A549 (cell line): ENCODE results near the gene ARHGEF7. TPM values are rescaled to one million over a fixed set of nuclear protein-coding genes. Genes with fewer than 3 reads are reported as not detected.

Experiments
- ATAC-seq, 2 experiments: fragments of 200-7000 bp in 1 of 2; fragments of >200 bp in 1 of 2; cut with Nextera tagmentation in 1 of 2; cut with Tn5 transposase in 1 of 2; 3 replicates each; pipeline versions ENCODE4 v1.8.0 to v1.9.1; 2018 to 2020; ENCODE audit warnings: mild to moderate bottlenecking in 1 of 2, moderate library complexity in 1 of 2
- CTCF ChIA-PET: fragments of 300-600 bp; sonication (Branson Sonifier 250); formaldehyde crosslinking; extraction: SDS; loops from one replicate; lab custom pipeline; 2021; ENCODE audit warnings: antibody characterized with exemption, inconsistent platforms; lab: Yijun Ruan, JAX
- POLR2A ChIA-PET: fragments of 350-600 bp; formaldehyde crosslinking; extraction: SDS; loops from one replicate; lab custom pipeline; 2021; ENCODE audit warnings: antibody characterized with exemption, inconsistent platforms; lab: Yijun Ruan, JAX
- DNase-seq, 2 experiments: peaks; one replicate each; pipeline versions ENCODE4 v3.0.0 to v3.0.0-alpha.2; 2011 to 2016; ENCODE audit warnings: low read depth in 1 of 2, low spot score in 1 of 2
- FAIRE-seq: peaks from 2 replicates; lab custom pipeline; 2011; peaks lifted over from hg19 to GRCh38; lab: Jason Lieb, UNC
- H3K27ac ChIP-seq, 2 experiments: fragments of >200 bp; sonication (Bioruptor Twin); formaldehyde crosslinking; 3 replicates each; pipeline ENCODE4 v1.5.1; 2016 to 2017
- H3K4me1 ChIP-seq: fragments of >200 bp; sonication (Bioruptor Twin); formaldehyde crosslinking; 3 replicates; pipeline ENCODE4 v1.6.1; 2016
- H3K4me2 ChIP-seq: fragments of >200 bp; sonication (Bioruptor Twin); formaldehyde crosslinking; 3 replicates; pipeline ENCODE4 v1.6.1; 2016
- H3K4me3 ChIP-seq: fragments of >200 bp; sonication (Bioruptor Twin); formaldehyde crosslinking; 3 replicates; pipeline ENCODE4 v1.5.1; 2016
- H3K9me3 ChIP-seq: fragments of >200 bp; sonication (Bioruptor Twin); formaldehyde crosslinking; 3 replicates; pipeline ENCODE4 v1.6.1; 2016
- CHD4 ChIP-seq: fragments of 200-600 bp; sonication (generic); IDR thresholded peaks from 2 replicates; pipeline ENCODE4 v1.6.1; 2016; ENCODE audit warnings: antibody characterized with exemption, mild to moderate bottlenecking, borderline replicate concordance
- HDAC2 ChIP-seq: fragments of 200-600 bp; sonication (generic); IDR thresholded peaks from 2 replicates; pipeline ENCODE4 v1.6.1; 2016
- HOXA7 ChIP-seq: fragments of 250-450 bp; sonication (Bioruptor Pico); IDR thresholded peaks from 2 replicates; pipeline ENCODE4 v1.5.0; 2020; ENCODE audit warnings: mild to moderate bottlenecking, moderate library complexity
- HOXB5 ChIP-seq: fragments of 250-450 bp; sonication (Bioruptor Pico); IDR thresholded peaks from 2 replicates; pipeline ENCODE4 v1.5.0; 2020; ENCODE audit warnings: mild to moderate bottlenecking, moderate library complexity
- JUNB ChIP-seq: fragments of >200 bp; sonication (Bioruptor Twin); formaldehyde crosslinking; IDR thresholded peaks from 2 replicates; pipeline ENCODE4 v1.6.1; 2016
- MAZ ChIP-seq: fragments of 150-350 bp; IDR thresholded peaks from 2 replicates; pipeline ENCODE4 v1.6.1; 2014; ENCODE audit warnings: antibody characterized with exemption, low read depth, low read length, borderline replicate concordance
- MYC ChIP-seq: IDR thresholded peaks from 2 replicates; pipeline ENCODE4 v1.6.1; 2012; ENCODE audit warnings: mild to moderate bottlenecking, inconsistent platforms, low read length, improper control_type of control experiment, borderline replicate concordance
- NR3C1 ChIP-seq: fragments of >200 bp; sonication (Bioruptor Twin); formaldehyde crosslinking; IDR thresholded peaks from 3 replicates; pipeline ENCODE4 v1.6.1; 2017
- PHF8 ChIP-seq: fragments of 200-600 bp; sonication (generic); IDR thresholded peaks from 2 replicates; pipeline ENCODE4 v1.6.1; 2016; ENCODE audit warnings: low read depth, mild to moderate bottlenecking, antibody characterized with exemption, moderate library complexity, borderline replicate concordance
- POLR2AphosphoS2 ChIP-seq: conservative IDR thresholded peaks from 2 replicates; pipeline ENCODE4 v1.6.1; 2012; ENCODE audit warnings: low read length, improper control_type of control experiment, inconsistent platforms
- RARB ChIP-seq: fragments of 250-450 bp; sonication (Bioruptor Pico); IDR thresholded peaks from 2 replicates; pipeline ENCODE4 v1.8.0; 2021; ENCODE audit warnings: mild to moderate bottlenecking, moderate library complexity
- RCOR1 ChIP-seq: fragments of 150-350 bp; IDR thresholded peaks from 2 replicates; pipeline ENCODE4 v1.6.1; 2014; ENCODE audit warnings: antibody characterized with exemption, low read length, low read depth
- RFX5 ChIP-seq: fragments of 450-650 bp; IDR thresholded peaks from 2 replicates; pipeline ENCODE4 v1.7.1; 2014; ENCODE audit warnings: antibody characterized with exemption, mild to moderate bottlenecking, moderate library complexity
- RNF2 ChIP-seq: fragments of 200-600 bp; sonication (generic); IDR thresholded peaks from 2 replicates; pipeline ENCODE4 v1.6.1; 2016; ENCODE audit warnings: low read depth, mild to moderate bottlenecking, antibody characterized with exemption, moderate library complexity, borderline replicate concordance
- SREBF2 ChIP-seq: fragments of 450-650 bp; IDR thresholded peaks from 2 replicates; pipeline ENCODE4 v1.6.1; 2014; ENCODE audit warnings: mild to moderate bottlenecking, moderate library complexity
- TFCP2L1 ChIP-seq: fragments of 250-450 bp; sonication (Bioruptor Pico); IDR thresholded peaks from 2 replicates; pipeline ENCODE4 v1.5.0; 2021; ENCODE audit warnings: mild to moderate bottlenecking
- TP53 ChIP-seq: fragments of 250-450 bp; sonication (Bioruptor Pico); IDR thresholded peaks from 2 replicates; pipeline ENCODE4 v1.5.0; 2021; ENCODE audit warnings: mild to moderate bottlenecking, moderate library complexity
- ZNF302 ChIP-seq: fragments of 250-450 bp; sonication (Bioruptor Pico); IDR thresholded peaks from 2 replicates; pipeline ENCODE4 v1.9.0; 2021; ENCODE audit warnings: inconsistent platforms, mild to moderate bottlenecking, moderate library complexity
- WGBS: methylation state at CpG from one replicate; pipeline ENCODE4 v1.1.6; 2017; ENCODE audit errors: missing lambda C conversion rate; 5-methylcytosine and 5-hydroxymethylcytosine counted together
- polyA plus RNA-seq, 4 experiments: library from polyadenylated mRNA; depleted of rRNA in 3 of 4; stranded (reverse); fragments of >200 nt; fragmentation: RNase III in 1 of 4; extraction: RNeasy Plus Mini Kit Qiagen cat#74134 plus additional on column Dnase treatment in 1 of 4; gene quantifications; 2 replicates in 3 of 4; 3 replicates in 1 of 4; pipeline ENCODE4 v1.2.3, GENCODE V29; 2011 to 2017
- TF ChIP-seq, protein P1 (sequence below): fragments of 450-650 bp; IDR thresholded peaks from 2 replicates; pipeline ENCODE4 v1.6.1; 2014; ENCODE audit warnings: antibody characterized with exemption
- TF ChIP-seq, protein P2 (sequence below): IDR thresholded peaks from 2 replicates; pipeline ENCODE4 v1.6.1; 2012; ENCODE audit warnings: low read depth, borderline replicate concordance
- TF ChIP-seq, protein P3 (sequence below): fragments of 200-600 bp; sonication (generic); IDR thresholded peaks from 2 replicates; pipeline ENCODE4 v1.6.1; 2016; ENCODE audit warnings: antibody characterized with exemption, mild to moderate bottlenecking, moderate library complexity
- TF ChIP-seq, protein P4 (sequence below): fragments of 250-450 bp; sonication (Bioruptor Pico); IDR thresholded peaks from 2 replicates; pipeline ENCODE4 v1.5.0; 2020; ENCODE audit warnings: low read depth, mild to moderate bottlenecking, moderate library complexity

The ARHGEF7 gene
- polyA plus RNA-seq, 2 of the 4 experiments (the other 2 are of a cell fraction): 21.1 to 23.1 TPM

DNA sequence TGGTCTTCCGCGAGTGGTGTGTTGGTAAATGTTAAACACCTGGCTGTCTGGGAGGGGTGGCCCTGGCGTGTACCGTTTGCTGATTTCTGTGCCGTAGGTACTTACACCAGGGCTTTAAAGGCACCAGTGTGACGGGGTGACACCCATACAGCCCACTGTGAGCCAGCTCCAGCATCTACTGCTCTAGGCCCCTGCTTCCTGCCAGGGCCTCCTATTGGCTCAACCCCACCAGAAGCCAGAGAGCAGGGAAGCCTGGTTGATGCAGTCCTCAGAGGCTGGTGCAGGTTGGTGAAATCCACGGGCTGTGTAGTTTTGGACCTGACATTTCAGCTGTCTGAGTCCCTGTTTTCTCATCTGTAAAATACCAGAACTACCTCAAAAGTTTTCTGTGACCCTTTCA is 30.4 kb downstream of the ARHGEF7 start:
- ATAC-seq (no peak), FAIRE-seq (no peak), DNase-seq (no peak)
- Histone ChIP-seq H3K4me3 (no peak overlapping the region), H3K27ac (no peak overlapping the region), H3K4me1 (no peaks in the 10 kb centered on the region), H3K4me2 (no peak overlapping the region), H3K9me3 (no peaks in the 10 kb centered on the region)
- POLR2A ChIA-PET: no interaction called here
- CTCF ChIA-PET: no interaction called here
- TF ChIP-seq HOXA7 (CRISPR knock-in tag) (no peak), PHF8 (no peak), MAZ (no peak)
- TF ChIP-seq, protein P1, sequence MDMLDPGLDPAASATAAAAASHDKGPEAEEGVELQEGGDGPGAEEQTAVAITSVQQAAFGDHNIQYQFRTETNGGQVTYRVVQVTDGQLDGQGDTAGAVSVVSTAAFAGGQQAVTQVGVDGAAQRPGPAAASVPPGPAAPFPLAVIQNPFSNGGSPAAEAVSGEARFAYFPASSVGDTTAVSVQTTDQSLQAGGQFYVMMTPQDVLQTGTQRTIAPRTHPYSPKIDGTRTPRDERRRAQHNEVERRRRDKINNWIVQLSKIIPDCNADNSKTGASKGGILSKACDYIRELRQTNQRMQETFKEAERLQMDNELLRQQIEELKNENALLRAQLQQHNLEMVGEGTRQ: no peak
- TF ChIP-seq, protein P2, sequence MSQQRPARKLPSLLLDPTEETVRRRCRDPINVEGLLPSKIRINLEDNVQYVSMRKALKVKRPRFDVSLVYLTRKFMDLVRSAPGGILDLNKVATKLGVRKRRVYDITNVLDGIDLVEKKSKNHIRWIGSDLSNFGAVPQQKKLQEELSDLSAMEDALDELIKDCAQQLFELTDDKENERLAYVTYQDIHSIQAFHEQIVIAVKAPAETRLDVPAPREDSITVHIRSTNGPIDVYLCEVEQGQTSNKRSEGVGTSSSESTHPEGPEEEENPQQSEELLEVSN: no peak
- 65% methylated on average over 3 of the region's 7 CpGs for WGBS

DNA sequence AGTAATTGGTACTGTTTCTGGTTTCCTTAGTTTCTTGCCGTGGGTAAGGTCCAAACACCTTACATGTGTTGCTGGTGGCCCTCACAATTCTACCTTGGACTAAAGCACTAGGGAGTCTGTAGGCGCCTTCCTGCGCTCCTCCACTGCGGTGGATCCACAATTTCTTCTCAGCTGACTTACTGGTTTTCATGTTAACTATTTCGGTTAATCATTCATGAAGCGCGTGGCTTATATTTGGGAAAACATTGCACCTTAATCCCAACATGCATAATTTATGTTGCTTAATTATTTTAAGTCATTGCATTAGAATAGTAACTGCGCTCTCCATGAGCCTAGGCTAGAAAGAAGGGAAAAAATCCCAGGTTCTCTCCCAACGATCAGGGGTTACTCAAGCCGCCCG is 37.7 kb downstream of the ARHGEF7 start:
- Histone ChIP-seq H3K27ac (peak overlapping the region; percentile 90 to 100), H3K9me3 (no peaks in the 10 kb centered on the region), H3K4me2 (peak overlapping the region; percentile 75), H3K4me3 (peak overlapping the region; percentile 97), H3K4me1 (0 out of 3 replicates have a peak, but pooled peaks cover 2% of the 10 kb centered on the region)
- FAIRE-seq (no peak), ATAC-seq (peak in 1 of 2 experiments; percentile 2; a peak in 1 of 6 replicates), DNase-seq (peak in 1 of 2 experiments; percentile 8)
- TF ChIP-seq HDAC2: no peak
- TF ChIP-seq HOXB5 (CRISPR knock-in tag): no peak
- no peak for TF ChIP-seq JUNB
- no peak for TF ChIP-seq PHF8
- TF ChIP-seq POLR2AphosphoS2: no peak
- TF ChIP-seq CHD4: no peak
- no peak for TF ChIP-seq RNF2
- no peak for TF ChIP-seq ZNF302
- TF ChIP-seq TP53 (CRISPR knock-in tag): no peak
- no peak for TF ChIP-seq RFX5
- TF ChIP-seq SREBF2: no peak
- TF ChIP-seq MYC: no peak
- no peak for TF ChIP-seq RARB
- TF ChIP-seq, protein P3, sequence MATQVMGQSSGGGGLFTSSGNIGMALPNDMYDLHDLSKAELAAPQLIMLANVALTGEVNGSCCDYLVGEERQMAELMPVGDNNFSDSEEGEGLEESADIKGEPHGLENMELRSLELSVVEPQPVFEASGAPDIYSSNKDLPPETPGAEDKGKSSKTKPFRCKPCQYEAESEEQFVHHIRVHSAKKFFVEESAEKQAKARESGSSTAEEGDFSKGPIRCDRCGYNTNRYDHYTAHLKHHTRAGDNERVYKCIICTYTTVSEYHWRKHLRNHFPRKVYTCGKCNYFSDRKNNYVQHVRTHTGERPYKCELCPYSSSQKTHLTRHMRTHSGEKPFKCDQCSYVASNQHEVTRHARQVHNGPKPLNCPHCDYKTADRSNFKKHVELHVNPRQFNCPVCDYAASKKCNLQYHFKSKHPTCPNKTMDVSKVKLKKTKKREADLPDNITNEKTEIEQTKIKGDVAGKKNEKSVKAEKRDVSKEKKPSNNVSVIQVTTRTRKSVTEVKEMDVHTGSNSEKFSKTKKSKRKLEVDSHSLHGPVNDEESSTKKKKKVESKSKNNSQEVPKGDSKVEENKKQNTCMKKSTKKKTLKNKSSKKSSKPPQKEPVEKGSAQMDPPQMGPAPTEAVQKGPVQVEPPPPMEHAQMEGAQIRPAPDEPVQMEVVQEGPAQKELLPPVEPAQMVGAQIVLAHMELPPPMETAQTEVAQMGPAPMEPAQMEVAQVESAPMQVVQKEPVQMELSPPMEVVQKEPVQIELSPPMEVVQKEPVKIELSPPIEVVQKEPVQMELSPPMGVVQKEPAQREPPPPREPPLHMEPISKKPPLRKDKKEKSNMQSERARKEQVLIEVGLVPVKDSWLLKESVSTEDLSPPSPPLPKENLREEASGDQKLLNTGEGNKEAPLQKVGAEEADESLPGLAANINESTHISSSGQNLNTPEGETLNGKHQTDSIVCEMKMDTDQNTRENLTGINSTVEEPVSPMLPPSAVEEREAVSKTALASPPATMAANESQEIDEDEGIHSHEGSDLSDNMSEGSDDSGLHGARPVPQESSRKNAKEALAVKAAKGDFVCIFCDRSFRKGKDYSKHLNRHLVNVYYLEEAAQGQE: no peak
- no peak for TF ChIP-seq NR3C1
- TF ChIP-seq, protein P2: no peak
- TF ChIP-seq, protein P4, sequence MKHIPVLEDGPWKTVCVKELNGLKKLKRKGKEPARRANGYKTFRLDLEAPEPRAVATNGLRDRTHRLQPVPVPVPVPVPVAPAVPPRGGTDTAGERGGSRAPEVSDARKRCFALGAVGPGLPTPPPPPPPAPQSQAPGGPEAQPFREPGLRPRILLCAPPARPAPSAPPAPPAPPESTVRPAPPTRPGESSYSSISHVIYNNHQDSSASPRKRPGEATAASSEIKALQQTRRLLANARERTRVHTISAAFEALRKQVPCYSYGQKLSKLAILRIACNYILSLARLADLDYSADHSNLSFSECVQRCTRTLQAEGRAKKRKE: no peak
- TF ChIP-seq TFCP2L1 (CRISPR knock-in tag): no peak
- no peak for TF ChIP-seq RCOR1
- WGBS: 31% methylated on average over 9 of the region's 11 CpGs
- POLR2A ChIA-PET: no interaction called here
- CTCF ChIA-PET: interaction anchor here (0.9 kb wide), 1 partner anchor 21 kb away, joined by 3 read pairs; no protein-coding TSS in a partner anchor
